ENCODE results near the gene TDG.
"Not testable (repeated sequence)": the region's sequence is repeated elsewhere in the genome, so short reads cannot be mapped to it uniquely, and the experiment has no call there.

Gene TDG

DNA sequence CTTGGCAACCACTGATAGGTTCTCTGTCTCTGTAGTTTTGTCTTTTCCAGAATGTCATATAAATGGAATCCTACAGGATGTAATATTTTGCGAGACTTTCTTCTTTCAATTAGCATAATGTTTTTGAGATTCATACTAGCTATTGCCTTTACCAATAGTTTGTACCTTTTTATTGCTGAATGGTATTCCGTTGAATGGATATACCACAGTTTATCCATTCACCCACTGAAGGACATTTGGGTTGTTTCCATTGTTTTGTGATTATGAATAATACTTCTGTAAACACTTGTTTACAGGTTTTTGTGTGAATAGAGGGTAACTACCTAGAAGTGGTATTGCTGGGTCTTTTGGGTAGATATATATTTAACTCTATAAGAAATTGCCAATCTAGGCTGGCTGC is 58.0 kb downstream of the TDG start:
- no peak for DNase-seq (ENCODE audit: low spot score)

DNA sequence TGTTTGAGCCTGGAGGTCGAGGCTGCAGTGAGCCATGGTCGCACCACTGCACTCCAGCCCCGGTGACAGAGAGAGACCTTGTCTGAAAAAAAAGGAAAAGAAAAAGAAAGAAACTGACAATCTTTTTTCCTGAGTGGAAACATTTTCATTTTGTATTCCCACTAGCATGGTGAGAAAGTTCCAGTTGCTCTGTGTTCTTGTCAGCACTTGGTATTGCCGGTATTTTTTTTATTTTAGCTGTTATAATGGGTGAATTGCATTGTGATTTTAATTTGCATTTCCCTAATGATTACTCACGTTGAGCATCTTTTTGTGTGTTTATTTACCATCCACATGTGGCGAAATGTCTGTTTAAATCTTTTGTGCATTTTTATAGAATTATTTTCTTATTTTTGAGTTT is 58.7 kb downstream of the TDG start:
- DNase-seq (ENCODE audit: low spot score) = no peak

DNA sequence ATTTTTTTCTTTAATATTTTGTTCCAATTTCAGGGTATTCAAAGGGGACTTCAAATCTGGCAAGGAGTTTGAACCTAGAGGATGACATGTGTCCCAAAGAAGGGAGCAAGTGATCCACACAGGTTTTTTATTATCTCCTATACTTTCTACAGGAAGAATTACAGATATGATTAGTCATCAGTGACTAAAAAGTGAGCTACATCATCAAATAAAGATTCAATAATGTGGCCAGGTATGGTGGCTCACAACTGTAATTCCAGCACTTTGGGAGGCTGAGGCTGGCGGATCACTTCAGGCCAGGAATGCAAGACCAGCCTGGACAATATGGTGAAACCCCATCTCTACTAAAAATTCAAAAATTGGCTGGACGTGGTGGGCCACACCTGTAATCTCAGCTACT is 60.1 kb downstream of the TDG start:
- no peak for DNase-seq (ENCODE audit: low spot score)

DNA sequence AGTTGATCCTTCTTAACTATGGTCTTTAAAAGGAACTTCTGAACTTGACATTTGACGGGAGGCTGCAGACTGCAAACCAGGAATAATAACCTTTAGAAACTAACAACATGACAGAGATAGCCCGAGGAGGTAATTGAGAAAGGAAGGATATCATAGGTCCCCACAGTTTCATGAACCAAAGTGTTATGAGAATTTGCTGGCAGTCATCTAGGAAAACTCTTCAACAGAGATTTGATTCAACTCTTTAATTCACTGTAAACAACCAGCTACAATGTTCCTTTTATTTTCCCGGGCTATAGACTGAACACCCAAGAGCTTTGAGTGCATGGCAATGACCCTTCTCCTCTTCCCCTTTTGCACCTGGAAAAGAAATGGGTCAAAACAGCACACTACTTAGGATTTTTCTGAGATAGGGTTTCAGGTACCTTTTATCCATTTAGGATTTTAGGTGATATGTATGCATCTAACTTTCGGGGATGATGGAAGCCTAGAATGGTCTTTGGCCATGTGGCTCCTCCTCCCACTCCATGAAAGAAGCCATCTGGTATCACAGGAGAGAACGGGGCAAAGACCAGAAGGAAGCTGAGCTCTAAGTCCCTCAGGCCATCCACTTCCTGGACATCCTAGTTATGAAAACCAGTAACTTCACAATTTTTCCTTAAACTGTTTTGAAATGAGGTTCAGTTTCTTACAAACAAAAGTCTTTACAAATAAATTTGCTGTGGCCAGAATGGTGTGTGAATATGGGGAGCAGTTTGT is 61.3 kb downstream of the TDG start:
- no peak for DNase-seq (ENCODE audit: low spot score)

DNA sequence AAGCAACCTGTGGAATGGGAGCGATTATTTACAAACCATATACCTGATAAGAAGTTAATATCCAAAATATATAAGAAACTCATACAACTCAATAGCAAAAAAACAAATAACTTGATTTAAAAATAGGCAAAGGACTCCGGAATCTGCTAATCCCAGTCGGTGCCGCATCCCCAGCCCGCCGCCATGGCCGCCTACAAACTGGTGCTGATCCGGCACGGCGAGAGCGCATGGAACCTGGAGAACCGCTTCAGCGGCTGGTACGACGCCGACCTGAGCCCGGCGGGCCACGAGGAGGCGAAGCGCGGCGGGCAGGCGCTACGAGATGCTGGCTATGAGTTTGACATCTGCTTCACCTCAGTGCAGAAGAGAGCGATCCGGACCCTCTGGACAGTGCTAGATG is 64.9 kb downstream of the TDG start:
- DNase-seq (ENCODE audit: low spot score) = not testable (repeated sequence)

DNA sequence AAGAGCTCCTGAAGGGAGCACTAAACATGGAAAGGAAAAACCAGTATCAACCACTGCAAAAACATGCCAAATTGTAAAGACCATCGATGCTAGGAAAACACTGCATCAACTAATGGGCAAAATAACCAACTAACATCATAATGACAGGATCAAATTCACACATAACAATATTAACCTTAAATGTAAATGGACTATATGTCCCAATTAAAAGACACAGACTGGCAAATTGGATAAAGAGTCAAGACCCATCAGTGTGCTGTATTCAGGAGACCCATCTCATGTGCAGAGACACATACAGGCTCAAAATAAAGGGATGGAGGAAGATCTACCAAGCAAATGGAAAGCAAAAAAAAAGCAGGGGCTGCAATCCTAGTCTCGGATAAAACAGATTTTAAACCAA is 70.5 kb downstream of the TDG start:
- not testable (repeated sequence) for DNase-seq (ENCODE audit: low spot score)

All from GM03348 (cell line).